ENCODE measurements around the gene PCNT.

Gene PCNT

DNA sequence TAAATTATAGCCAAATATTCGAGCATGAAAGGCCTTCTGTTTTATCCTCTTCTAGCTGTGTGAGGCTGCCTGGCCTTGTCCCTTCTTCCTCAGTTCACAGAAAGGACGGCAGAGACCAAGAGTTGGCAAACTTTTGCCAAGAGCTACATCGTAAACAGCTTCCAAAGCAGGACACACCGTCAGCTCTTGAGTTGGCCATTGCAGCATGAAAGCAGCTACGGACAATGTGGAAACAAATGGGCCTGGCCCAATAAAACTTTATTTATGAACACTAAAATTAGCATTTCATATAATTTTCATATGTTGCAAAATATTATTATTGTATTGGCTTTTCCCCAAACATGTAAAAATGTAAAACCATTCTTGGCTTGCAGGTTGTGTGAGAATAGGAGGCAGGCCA is 11.0 kb upstream of the PCNT start:
- Histone ChIP-seq H3K79me2 (ENCODE audit: low read length) (no peaks in the 10 kb centered on the region), H3K9me3 (ENCODE audit: insufficient read depth, low read length) (no peaks in the 10 kb centered on the region), H3K27me3 (ENCODE audit: low read depth, low read length) (no peaks in the 10 kb centered on the region), H2AFZ (ENCODE audit: low read depth, low read length) (no peak overlapping the region), H3K27ac (ENCODE audit: low read length) (no peak overlapping the region), H3K36me3 (replicated peaks; ENCODE audit: low read depth, low read length) (no peaks in the 10 kb centered on the region), H3K4me3 (ENCODE audit: low read length) (no peak overlapping the region), H4K20me1 (ENCODE audit: insufficient read depth, low read length) (no peaks in the 10 kb centered on the region), H3K4me2 (ENCODE audit: low read length) (no peak overlapping the region), H3K9ac (ENCODE audit: low read length) (no peak overlapping the region), H3K4me1 (ENCODE audit: low read length) (no peaks in the 10 kb centered on the region)
- TF ChIP-seq, protein P1, sequence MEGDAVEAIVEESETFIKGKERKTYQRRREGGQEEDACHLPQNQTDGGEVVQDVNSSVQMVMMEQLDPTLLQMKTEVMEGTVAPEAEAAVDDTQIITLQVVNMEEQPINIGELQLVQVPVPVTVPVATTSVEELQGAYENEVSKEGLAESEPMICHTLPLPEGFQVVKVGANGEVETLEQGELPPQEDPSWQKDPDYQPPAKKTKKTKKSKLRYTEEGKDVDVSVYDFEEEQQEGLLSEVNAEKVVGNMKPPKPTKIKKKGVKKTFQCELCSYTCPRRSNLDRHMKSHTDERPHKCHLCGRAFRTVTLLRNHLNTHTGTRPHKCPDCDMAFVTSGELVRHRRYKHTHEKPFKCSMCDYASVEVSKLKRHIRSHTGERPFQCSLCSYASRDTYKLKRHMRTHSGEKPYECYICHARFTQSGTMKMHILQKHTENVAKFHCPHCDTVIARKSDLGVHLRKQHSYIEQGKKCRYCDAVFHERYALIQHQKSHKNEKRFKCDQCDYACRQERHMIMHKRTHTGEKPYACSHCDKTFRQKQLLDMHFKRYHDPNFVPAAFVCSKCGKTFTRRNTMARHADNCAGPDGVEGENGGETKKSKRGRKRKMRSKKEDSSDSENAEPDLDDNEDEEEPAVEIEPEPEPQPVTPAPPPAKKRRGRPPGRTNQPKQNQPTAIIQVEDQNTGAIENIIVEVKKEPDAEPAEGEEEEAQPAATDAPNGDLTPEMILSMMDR (IDR thresholded peaks at IDR 0.05; ENCODE audit: low read depth, low read length) = no peak

DNA sequence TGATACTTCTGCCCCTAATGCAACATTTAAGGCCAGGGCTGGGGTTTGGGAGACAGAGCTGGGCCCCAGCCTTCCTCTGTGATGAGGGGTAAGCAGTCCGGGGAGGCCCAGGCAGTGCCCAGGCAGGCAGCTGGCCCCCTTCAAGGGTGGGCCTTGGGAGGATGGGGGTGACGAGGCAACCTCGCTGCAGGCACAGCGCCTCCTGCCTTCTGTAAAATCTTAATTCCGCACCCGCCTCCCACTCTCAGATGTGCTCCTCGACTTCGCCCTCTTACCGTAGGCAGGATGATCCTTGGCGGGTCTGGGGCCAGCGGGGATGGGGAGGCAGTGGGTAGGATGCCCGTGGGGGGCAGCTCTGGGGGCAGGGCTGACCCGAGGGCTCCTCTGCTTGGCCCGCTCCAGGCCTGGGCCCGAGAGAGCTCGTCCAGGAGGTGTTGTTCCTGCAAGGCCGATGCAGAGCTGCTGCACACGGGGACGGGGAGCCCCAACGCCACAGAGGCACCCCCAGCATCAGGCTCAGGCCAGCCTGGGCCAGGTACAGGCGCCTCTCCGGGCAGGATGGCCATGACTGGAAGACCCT is 9.4 kb upstream of the PCNT start:
- Histone ChIP-seq H3K9me3 (ENCODE audit: insufficient read depth, low read length) (no peaks in the 10 kb centered on the region), H3K36me3 (replicated peaks; ENCODE audit: low read depth, low read length) (no peaks in the 10 kb centered on the region), H2AFZ (ENCODE audit: low read depth, low read length) (no peak overlapping the region), H3K9ac (ENCODE audit: low read length) (no peak overlapping the region), H3K27me3 (ENCODE audit: low read depth, low read length) (no peaks in the 10 kb centered on the region), H3K79me2 (ENCODE audit: low read length) (no peaks in the 10 kb centered on the region), H4K20me1 (ENCODE audit: insufficient read depth, low read length) (no peaks in the 10 kb centered on the region), H3K4me2 (ENCODE audit: low read length) (no peak overlapping the region), H3K4me3 (ENCODE audit: low read length) (no peak overlapping the region), H3K4me1 (ENCODE audit: low read length) (no peaks in the 10 kb centered on the region), H3K27ac (ENCODE audit: low read length) (no peak overlapping the region)
- no peak for TF ChIP-seq EZH2phosphoT487 (IDR thresholded peaks at IDR 0.05; ENCODE audit: low read depth)
- TF ChIP-seq, protein P1 (IDR thresholded peaks at IDR 0.05; ENCODE audit: low read depth, low read length) = no peak

DNA sequence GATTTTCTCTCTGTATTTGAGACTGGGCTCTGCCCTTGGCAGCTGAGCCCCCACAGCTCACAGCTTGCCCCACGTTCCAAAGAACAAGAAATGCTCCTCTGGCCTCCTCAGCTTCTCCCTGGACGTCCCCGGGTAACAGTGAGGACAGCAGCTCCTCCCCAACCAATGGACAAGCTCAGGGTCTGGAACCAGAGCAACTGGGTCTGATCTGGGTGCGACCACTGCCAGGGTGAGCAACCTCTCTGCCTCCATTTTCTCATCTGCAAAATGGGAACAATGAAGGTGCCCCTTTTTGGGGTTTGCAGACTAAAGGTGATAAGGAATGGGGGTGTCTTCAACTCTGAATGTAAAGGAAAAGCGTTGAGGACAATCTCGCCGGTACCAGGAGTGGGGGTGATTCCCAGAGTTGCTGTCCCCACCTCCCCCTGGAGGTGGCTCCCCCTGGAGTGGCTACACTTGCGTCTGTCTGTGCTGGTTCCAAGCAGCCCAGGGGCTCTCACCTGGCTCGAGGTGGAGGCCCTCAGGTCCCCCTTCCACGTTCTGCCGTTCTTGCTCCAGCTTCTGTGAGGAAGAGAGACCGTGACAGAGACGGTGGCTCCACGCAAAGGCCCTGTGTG is 7.1 kb upstream of the PCNT start:
- H3K4me1 ChIP-seq (ENCODE audit: low read length) = no peaks in the 10 kb centered on the region
- no peak overlapping the region for H2AFZ ChIP-seq (ENCODE audit: low read depth, low read length)
- H3K79me2 ChIP-seq (ENCODE audit: low read length) = peaks cover 11% of the 10 kb centered on the region
- H3K36me3 ChIP-seq (replicated peaks; ENCODE audit: low read depth, low read length) = peaks cover 9% of the 10 kb centered on the region
- H4K20me1 ChIP-seq (ENCODE audit: insufficient read depth, low read length) = 0 out of 2 replicates have a peak, but pooled peaks cover 4% of the 10 kb centered on the region
- H3K4me2 ChIP-seq (ENCODE audit: low read length) = no peak overlapping the region
- TF ChIP-seq EZH2phosphoT487 (IDR thresholded peaks at IDR 0.05; ENCODE audit: low read depth) = no peak
- TF ChIP-seq, protein P1 (IDR thresholded peaks at IDR 0.05; ENCODE audit: low read depth, low read length) = no peak
- H3K4me3 ChIP-seq (ENCODE audit: low read length) = no peak overlapping the region
- H3K27me3 ChIP-seq (ENCODE audit: low read depth, low read length) = no peaks in the 10 kb centered on the region
- H3K9me3 ChIP-seq (ENCODE audit: insufficient read depth, low read length) = no peaks in the 10 kb centered on the region
- no peak overlapping the region for H3K9ac ChIP-seq (ENCODE audit: low read length)
- no peak overlapping the region for H3K27ac ChIP-seq (ENCODE audit: low read length)

DNA sequence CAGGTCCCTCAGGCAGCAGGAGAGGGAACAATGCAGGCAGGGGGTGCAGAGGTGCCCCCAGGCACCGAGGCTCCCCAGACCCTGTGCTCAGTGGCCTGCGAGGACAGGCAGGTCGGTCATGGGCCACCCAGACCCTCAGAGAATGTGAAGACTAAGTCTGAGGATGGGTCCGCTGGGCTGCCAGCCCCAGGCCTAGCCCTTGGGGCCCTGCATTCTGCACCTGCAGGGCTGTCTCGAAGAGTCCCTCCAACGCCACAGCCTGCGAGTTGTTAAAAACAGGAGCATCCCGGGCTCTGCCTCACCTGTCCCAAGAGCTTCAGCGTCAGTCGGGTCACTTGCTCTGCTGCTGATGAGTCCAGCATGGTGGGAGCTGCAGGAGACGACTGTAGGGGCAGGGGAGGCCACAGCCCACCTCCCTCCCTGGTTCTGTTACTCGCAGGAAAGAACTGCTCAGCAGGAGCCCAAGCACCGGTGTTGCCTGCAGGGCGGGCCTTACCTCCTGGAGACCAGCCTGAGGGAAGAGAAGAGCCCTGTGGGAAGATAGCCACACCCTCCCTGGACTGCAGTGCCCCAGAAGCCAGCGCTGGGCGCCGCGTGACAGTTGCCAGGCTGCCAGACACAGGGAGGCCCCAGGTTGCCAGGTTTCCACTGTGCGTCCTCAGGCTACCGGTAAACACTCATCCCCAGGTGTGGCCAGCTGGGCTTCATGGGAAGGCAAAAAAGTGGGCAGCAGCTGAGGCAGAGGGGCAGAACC is 6.1 kb upstream of the PCNT start:
- Histone ChIP-seq H3K27ac (ENCODE audit: low read length) (no peak overlapping the region), H3K79me2 (ENCODE audit: low read length) (peaks cover 22% of the 10 kb centered on the region), H3K4me1 (ENCODE audit: low read length) (peaks cover 10% of the 10 kb centered on the region), H3K4me3 (ENCODE audit: low read length) (no peak overlapping the region), H3K4me2 (ENCODE audit: low read length) (no peak overlapping the region), H3K9me3 (ENCODE audit: insufficient read depth, low read length) (no peaks in the 10 kb centered on the region), H3K36me3 (replicated peaks; ENCODE audit: low read depth, low read length) (peaks cover 19% of the 10 kb centered on the region), H3K9ac (ENCODE audit: low read length) (no peak overlapping the region), H2AFZ (ENCODE audit: low read depth, low read length) (no peak overlapping the region), H4K20me1 (ENCODE audit: insufficient read depth, low read length) (0 out of 2 replicates have a peak, but pooled peaks cover 4% of the 10 kb centered on the region), H3K27me3 (ENCODE audit: low read depth, low read length) (no peaks in the 10 kb centered on the region)
- TF ChIP-seq, protein P1 (IDR thresholded peaks at IDR 0.05; ENCODE audit: low read depth, low read length) = no peak
- TF ChIP-seq EZH2phosphoT487 (IDR thresholded peaks at IDR 0.05; ENCODE audit: low read depth) = no peak

All from OCI-LY3 (cell line).